GM19324 (cell line): ENCODE measurements around the gene CACNA2D3.

Experiments used
- ATAC-seq: cut with Tn5 transposase; IDR thresholded peaks from one replicate; pipeline ENCODE4 v1.9.1; 2021; ENCODE audit warnings: mild to moderate bottlenecking, moderate library complexity; ENCODE audit not compliant: unreplicated experiment, low FRiP score

Gene CACNA2D3

DNA sequence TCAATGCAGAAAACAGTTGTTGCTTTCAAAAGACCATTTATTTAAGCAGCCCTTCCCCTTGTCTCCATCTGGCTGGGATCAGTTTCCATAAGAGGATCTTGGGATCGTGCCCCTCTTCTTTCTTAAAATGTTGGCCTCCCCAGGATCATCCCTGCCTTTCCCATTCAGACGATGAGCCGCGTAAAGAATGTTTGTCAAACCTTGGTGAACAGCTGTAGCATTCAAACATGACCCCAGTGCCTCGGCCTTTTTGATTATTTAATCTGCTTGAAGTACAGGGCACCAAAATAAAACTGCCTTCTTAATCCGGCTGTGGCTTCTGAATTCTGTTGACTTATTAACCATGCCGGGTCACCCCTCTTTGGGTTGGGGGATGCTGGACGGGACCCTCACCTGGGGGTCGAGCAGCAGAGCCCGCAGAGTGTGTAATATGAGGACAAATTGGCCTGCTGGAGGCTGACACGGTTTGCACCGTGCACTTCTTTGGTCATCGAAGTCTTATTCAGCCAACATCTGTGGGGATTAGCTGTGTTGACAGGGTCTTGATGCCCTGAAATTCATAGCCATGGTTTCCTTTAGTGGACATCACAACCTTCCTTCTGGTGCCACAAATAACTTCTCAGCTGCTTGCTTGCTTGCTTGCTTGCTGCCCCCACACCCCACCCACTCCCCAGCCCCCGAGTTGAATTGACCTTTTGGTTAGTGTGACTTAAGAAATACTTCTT, 805.9 kb downstream of the CACNA2D3 start, which contains the start of gene LRTM1:
Gene LRTM1, minus strand, starts transcription at position 14 of the 725 bp plus-strand sequence. CDS start 148 bp downstream, outside the sequence.
- ATAC-seq: no peak

DNA sequence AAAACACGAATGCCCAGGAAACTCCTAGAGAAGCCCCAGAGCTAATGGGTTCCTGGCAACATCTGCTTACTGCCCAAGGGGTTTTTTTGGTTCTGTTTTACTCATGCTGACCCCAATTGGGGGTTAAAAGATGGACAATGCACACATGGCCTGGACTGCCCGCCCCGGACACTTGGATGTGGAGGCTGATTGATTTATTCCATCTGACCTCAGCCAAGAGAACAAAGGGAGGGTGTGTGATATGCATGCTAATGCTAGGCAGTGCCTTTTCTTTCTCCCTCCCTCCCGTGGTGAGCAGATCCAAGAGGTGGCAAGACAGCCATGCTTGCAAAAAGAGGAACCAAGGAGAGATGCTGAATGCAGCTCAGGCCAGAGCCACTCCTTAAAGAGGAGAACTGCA, 808.8 kb downstream of the CACNA2D3 start:
- ATAC-seq: no peak

DNA sequence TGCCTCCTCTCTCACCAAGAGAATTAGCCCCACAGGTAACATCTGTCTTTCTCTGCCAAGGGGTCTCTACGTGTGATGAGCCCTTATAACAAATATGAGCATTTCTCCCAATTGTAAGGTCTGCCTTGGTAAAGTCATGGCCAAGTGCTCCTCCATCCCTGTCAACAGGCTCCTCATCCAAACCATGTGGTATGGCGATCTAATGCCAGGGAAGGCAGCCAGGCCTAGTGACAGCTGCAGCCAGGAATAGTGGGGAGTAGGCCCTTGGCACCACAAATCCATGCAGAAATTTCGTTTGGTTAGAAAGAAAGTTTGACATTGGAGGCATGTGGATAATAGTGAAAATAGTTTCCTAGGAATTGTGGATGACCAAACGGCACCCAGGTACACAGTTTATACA, 810.3 kb downstream of the CACNA2D3 start:
- ATAC-seq: no peak

DNA sequence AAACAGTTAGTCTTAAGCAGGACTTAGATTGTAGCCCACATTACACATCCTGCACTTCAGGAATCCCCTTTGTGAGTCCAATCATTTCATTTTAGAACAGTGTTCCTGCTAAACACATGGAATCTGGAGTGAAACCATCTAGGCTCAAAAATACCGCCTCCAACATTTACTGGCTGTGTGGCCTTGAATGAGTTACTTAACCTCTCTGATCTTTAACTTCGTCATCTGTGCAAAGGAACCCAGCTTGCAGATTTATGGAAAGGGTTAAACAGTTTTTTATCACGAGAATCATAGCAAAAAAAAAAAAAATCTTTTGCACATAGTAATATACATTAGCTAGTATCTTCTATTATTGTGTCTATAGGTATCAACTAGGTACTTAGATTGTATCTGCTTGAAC, 813.5 kb downstream of the CACNA2D3 start:
- ATAC-seq: no peak

DNA sequence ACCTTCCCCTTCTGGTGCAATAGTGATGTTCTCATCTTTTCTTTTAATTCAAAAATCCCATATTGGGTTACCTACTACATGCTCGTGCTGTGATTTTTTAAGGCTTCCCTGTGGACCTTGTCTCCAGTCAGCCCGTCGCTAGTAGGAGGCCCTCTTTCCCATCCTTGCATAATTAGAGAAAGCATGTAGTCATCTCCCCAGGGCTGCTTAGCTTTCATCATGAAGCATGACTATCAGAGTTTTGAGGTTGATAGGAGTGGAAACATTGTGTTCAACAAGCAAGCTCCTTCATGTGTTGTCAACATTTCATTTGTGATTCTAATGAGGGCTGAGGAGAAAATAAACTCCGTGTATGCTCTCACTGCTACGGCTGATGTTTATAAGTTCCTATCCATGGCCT, 814.2 kb downstream of the CACNA2D3 start:
- no peak for ATAC-seq

DNA sequence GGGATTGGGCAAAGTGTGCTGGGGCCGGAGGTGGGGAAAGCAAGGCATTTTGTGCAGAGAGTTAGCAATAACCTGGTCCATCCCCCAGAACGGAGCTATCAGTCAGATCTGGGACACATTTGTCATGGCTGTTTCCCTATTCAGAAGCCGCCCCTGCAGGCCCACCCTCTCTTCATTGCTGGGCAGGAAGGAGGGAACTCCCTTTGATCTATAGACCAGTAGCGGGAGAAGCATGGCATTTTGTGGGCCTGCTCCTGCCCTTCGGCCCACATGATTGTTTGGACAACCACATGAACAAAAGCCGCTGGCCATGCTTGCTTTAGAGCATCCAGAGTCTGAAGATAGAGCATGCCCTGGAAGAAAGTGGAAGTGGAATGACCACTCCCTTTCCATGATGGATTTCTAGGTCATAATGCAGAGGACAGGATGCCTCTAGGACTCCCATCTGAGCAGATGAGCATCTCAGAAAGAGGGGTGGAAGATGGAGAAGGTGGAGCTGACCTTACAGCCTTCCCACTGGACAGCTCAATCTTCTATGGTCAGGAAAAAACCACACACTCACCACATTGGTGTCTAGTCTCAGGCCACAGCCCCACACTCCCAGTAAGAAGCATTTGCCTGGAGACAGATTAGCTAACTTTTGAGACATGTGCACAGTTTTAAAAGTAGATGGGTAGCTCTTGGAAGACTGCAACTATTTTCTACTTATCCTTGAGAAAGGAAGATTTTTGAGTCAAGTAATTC, 817.4 kb downstream of the CACNA2D3 start:
- no peak for ATAC-seq

DNA sequence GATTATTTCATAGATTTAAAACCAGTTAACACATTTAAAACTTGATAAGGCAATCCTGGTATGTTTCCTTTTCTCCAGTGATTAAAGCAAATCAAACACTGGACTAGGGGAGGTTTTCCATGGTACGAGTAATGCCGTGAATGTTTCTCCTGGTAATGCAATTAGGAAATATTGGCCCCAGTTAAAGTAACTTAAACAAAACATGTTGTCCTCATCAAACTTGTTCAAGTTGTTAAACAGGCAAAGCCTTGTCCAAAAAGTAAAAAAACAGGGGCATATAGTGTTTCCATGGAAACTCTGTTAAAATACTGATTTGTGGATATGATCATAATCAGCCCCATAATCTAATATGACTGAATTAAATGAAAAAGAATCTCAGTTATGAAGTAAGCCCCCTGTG, 818.6 kb downstream of the CACNA2D3 start:
- ATAC-seq: no peak

DNA sequence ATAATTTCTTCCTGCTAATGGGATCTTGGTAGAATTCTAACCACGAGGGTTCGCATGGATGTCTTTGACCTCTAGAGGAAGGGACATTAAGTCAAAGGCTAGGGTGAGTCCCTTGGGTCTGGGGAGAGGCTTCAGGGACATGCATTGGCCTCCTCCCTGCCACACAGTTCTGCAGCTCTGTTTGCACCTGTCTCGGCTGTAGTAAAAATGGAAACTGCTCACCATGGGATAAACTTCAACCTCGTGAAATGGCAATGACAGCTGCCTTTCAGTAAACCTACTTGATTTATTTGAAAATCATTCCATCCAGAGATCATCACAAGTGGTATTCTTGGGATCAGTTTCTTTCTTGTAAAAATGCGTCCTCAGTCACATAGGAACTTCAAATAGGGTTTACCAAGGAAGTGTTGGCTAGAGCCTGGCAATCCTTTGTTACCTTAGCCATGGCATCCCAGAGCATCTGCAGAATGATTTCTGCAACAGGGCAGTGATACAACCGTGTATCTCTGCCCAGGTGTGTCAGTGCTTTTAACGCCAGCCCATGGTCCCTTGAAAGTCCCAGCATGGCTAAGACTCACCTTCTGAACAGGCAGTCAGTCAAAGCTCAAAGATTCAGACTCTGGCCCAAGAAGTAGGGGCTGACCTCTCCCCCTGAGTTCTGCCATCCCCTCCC, 819.5 kb downstream of the CACNA2D3 start:
- no peak for ATAC-seq

DNA sequence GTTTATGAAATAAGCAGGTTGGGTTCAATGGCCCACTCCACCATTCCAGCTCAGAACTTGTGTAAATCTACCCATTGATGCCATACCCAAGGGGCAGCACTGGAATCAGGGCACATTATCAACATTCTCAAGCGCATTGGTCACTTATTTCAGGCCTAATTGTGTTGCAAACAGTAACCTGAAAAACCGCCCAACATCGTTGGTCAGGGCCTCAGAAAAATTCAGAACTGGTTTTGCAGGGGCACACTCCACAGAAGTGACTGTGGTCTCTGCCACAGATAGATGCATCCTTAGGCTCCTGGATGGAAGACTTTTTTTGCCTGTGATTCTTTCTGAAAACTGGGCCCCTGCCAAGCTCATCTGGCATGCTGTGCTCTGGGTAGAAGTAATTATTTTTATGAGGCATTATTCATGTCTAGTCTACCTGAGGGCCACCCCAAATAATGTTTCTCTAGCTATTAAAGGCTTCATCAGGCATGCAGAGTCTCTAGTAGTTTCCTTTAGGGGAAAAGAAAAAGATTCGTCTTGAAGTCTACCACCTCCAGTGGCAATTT, 827.2 kb downstream of the CACNA2D3 start:
- no peak for ATAC-seq

DNA sequence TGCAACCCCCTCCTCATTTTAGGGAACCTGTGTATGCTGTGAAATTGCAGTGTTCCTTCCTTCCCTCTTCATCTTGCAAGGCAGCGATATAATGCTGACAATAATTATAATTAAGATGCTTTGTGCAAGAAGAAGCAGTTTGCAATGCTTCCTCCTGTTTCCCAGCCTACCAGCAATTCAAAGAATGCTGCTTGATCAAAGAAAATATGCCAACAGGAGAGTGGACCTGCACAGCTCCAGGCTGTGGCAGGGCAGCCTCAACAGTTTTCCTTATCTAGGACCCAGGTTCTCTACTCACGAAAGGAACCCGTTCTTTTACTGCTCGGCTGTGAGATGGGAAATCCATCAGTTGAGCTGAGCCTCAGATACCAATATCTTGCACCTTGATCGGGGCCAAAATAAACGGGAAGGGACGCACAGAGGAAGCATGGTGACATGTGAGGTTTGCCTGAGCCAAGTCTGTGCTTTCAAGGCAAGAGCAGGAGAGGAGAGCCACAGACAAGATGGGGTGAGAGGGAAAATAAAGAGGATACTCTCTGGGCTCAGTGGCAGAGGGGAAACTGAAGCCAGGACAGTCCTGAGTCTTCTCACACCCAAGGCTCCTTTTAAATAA, 828.1 kb downstream of the CACNA2D3 start:
- ATAC-seq: no peak

DNA sequence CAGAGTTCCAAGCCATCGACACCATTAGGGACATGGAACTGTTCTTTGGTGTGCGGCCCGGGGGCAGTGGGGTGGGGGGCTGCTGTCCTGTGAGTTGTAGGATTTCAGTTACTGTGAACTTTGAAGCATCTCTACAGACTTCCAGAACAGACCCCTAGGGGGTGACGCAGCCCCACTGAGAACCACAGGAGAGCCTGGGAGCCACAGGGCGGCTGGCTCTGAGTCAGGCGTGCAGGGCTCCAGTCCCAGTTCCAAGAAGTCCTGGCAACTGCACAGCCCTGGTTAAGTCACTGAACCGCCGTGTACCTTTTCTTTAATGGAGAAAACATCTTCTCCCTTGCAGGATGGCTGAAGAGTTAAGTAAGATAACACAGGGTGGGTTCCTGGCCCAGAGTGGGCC, 829.1 kb downstream of the CACNA2D3 start:
- no peak for ATAC-seq

DNA sequence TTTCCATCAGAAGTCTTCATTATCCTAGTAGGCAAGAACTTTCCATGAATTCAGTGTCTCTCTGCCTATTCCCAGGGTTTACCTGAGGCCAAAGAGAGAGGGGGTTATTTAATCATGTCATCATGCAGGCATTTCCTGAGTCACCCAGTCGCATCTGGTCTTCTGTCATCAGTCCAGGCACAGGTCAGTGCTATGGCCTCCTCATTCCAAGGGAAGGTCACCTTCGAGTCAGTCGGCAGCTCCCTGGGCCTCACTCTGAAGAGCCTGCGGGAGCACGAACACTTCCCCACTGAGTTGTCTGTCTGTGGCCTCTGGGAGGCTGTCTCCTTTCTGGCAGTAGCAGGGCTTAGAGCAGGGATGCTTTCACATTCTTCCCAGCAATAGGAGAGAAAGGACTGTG, 831.7 kb downstream of the CACNA2D3 start:
- no peak for ATAC-seq

DNA sequence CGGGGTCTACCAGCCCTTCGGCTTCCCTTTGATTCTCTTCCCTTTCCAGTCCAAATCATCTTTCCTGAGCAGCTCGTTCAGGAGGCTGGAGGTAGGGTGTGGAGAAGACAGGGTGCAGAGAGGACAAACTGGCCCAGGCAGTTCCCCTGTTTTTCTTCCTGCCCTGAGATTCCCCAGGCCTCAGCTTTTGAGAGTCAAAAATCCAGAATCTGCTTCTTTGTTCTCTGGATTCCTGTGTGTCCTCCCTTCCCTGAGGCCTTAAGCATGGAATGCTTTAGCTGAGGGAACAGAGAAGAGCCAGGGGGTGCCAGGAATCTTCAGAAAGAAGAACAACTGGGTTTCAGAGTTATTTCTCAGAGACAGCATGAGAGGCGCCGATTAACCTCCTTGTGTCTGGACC, 832.2 kb downstream of the CACNA2D3 start:
- no peak for ATAC-seq

DNA sequence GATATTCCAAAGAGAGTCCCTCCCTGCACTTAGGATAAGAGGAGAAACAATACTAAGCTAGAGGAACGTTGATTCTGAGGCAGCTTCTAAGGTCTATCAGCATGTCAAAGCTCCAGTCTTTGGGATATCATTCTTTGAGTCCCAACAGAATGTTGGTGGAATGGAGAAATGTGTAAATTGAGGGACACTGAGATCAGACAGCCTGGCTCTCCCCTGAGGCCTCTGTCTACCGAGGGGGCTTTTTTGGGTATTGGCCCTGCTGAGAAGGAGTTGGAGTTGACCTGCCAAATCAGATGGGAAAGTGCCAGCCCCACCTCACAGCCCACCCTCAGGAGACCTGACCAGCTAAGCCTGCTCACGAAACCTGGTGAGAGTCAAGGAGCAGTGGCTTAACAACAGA, 833.1 kb downstream of the CACNA2D3 start:
- ATAC-seq: no peak

DNA sequence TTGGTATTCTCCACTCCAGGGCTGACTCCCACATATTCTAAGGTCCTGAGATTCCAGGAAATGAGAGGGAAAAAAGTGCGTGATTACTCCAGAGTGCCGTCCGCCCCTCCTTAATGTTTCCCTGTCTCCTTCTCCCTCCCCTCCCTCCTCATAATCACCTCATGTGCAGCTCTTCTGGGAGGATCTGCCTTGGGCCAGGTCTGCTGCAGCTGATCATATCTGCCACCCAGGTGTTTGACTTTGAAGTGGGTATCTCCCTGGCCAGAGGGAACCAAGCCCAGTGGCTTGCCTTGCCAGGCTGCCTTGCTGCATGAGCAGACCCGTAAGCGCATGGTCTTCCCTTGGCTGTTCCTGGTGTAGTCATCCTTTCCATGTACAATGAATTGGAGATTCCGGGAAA, 833.6 kb downstream of the CACNA2D3 start:
- no peak for ATAC-seq

DNA sequence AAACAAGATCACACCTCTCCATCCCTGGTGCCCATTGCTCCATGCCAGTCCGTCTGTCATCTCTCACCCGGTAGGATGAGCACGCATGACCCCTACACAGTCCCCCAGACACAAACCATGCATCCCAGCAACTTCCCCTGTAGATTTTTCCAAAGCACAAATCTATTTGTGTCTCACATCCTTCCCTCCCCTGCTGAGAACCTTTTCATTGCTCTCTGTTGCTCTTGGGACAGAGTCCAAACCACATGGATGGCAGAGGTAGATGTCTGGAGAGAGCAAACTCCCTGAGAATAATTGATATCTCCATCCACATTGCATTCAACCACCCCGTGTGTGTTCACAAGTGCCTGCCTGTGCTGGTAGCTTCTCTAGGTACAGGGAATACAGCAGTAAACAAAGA, 835.4 kb downstream of the CACNA2D3 start:
- no peak for ATAC-seq

DNA sequence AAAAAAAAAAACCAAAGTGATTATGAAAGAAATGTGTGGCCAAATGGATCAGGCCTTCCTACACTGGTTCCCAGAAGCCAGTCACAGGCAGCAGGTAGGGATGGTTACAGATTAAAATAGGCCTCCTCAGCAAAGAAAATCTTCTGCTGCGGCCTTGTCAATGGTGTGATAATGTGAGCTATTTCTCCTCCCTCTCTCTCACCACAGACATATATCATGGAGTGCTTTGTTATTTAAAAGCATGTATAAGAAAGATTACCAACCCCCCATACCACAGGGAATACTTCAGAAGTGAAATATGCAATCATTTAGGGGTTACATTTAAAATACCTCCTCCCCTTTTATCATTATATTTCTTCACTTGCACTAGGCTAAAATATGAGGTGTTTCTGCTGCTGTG, 837.7 kb downstream of the CACNA2D3 start:
- no peak for ATAC-seq

DNA sequence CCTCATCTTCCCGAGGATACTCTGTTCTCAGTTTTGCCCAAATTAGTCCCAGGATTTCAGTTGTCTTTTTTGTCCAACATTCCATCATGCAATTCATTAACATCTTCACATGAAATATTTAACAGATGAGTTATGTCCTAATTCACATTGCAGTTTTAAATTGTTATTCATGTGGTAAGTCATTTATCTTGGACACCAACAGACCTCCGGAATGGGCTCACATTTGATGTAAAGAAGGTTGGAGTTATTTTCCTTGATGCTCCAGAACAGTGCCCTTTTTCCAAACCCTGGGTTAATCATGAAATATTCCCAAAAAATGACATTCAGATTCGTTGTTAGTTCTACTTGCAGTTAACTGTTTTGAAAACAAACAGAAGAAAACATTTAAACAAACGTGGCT, 838.3 kb downstream of the CACNA2D3 start:
- no peak for ATAC-seq

DNA sequence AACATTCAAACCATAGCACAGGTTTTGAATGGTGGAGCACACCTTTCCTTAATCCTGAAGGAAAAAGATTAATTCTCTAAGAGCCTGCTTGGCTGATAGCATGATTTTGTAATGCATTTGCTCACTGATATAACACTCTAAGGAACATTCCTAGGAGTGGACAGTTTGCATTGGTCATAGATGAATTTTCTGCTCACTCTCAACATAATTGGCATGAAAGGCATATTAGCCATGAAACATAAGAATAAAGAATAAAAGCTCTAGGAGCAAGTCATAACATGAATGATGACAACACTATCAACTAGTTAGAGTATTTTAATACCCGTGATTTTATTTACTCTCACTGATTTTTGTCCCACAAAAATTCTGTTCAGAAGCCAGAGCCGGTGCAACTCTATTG, 839.8 kb downstream of the CACNA2D3 start:
- ATAC-seq: no peak

DNA sequence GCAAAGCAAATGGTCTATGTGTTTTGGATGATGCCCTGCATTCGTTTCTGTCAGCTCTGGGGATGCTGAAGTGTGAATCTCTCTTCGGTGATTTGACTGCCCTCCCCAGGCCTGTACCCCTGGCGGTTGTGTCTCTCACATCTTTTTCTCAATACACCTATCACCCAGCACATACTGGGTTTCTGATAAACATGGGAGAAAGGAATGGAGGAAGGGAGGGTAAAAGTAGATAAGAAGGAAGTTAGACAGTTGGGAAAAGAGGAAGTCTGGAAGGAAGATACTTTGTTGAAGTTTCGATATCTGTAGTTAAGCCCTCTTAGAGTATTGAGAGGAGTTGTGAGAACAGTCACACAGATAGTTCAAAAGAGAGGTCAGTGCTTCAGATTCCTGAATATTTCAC, 841.3 kb downstream of the CACNA2D3 start:
- no peak for ATAC-seq

DNA sequence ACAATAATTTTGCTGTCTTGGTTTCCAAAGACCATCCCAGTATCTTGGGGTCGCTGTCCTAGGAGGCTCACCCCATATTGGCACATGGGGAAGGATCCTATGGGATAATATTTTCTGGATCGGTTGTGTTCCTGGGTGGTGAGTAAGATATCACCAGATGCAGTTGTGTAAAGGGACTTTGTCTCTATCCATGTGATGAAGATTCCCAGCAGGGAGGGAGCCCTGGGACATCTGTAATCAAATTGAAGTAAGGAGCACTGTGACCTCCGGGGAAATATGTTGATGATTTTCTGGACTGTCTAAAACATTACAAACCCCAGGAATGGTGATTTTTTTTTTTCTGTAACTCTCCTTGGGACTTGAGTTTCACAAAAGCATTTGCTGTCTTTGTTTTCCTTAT, 841.7 kb downstream of the CACNA2D3 start:
- ATAC-seq: no peak
